ENCODE results near the gene RAB5IF.

DNA sequence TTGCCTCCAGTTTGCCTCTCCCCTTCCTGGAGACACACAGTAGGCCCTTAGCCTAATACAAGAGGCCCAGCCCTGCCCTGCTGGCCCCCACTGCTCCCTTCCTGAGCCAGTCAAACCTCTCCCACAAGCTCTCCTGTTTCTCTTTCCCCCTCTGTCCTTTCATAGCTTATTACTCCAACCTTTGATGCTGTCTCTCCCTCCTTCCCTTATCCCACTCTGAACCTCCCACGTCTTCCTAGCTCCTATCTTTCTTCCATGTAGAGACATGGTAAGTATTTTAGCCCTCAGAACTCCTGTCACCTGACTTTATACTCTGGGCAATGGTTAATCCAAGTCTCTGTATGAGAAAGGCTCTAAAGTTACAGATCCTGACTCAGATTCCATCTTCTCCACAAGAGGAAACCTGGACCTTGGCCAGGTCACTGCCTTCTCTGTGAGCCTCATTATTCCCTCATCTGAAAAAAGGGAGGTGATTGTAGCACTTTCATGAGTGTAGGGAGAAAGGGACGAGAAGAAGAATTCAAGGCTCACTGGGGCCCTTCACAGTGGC lies 25.5 kb upstream of the RAB5IF start:
- TF ChIP-seq, protein P1, sequence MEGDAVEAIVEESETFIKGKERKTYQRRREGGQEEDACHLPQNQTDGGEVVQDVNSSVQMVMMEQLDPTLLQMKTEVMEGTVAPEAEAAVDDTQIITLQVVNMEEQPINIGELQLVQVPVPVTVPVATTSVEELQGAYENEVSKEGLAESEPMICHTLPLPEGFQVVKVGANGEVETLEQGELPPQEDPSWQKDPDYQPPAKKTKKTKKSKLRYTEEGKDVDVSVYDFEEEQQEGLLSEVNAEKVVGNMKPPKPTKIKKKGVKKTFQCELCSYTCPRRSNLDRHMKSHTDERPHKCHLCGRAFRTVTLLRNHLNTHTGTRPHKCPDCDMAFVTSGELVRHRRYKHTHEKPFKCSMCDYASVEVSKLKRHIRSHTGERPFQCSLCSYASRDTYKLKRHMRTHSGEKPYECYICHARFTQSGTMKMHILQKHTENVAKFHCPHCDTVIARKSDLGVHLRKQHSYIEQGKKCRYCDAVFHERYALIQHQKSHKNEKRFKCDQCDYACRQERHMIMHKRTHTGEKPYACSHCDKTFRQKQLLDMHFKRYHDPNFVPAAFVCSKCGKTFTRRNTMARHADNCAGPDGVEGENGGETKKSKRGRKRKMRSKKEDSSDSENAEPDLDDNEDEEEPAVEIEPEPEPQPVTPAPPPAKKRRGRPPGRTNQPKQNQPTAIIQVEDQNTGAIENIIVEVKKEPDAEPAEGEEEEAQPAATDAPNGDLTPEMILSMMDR (conservative IDR thresholded peaks at IDR 0.05; ENCODE audit: low read depth, low read length), result no peak
- TF ChIP-seq EZH2 (IDR thresholded peaks at IDR 0.05; ENCODE audit: borderline replicate concordance, low read depth, low read length, poor library complexity, severe bottlenecking), result no peak

Measured in A673 (cell line).